Activated T-cell treated with anti-CD3 and anti-CD28 coated beads, Interleukin-2, amount 50 U/mL, for 4 hours (primary cell): ENCODE data around the gene GDF15. TPM values are rescaled to one million over a fixed set of nuclear protein-coding genes. Genes with fewer than 3 reads are reported as not detected.

Experiments used
- ATAC-seq, 2 donors: fragments of 200-7000 bp; cut with Tn5 transposase; one replicate each; pipeline ENCODE4 v1.10.0; 2021
- DNase-seq: peaks from one replicate; pipeline ENCODE4 v3.0.0-alpha.2; 2020
- H3K27me3 Mint-ChIP-seq: one replicate; pipeline ENCODE4 v1.8.0; 2021; ENCODE audit warnings: low read depth, mixed read lengths
- H3K36me3 Mint-ChIP-seq: one replicate; pipeline ENCODE4 v1.8.0; 2022; ENCODE audit warnings: mixed read lengths; ENCODE audit not compliant: insufficient read depth
- H3K4me1 Mint-ChIP-seq: one replicate; pipeline ENCODE4 v1.8.0; 2021; ENCODE audit warnings: low read depth, mixed read lengths
- H3K4me3 Mint-ChIP-seq: one replicate; pipeline ENCODE4 v1.8.0; 2021; ENCODE audit warnings: mild to moderate bottlenecking, moderate library complexity, mixed read lengths
- H3K9me3 Mint-ChIP-seq: one replicate; pipeline ENCODE4 v1.8.0; 2021; ENCODE audit warnings: mixed read lengths
- total RNA-seq, 3 donors: library from RNA; stranded (reverse); gene quantifications; one replicate each; pipeline ENCODE4 v1.2.1, GENCODE V29; 2021

The GDF15 gene
- total RNA-seq, 3 donors from 2014 or later, result 0.53 to 0.71 (median 0.56) TPM

GRCh38 chr19:18425515-18426415 lies 39.8 kb downstream of the GDF15 start:
- Mint-ChIP-seq H3K4me3 (no peak overlapping the region), H3K9me3 (no peaks in the 10 kb centered on the region), H3K36me3 (no peaks in the 10 kb centered on the region), H3K27me3 (no peaks in the 10 kb centered on the region), H3K4me1 (peaks cover 57% of the 10 kb centered on the region)
- ATAC-seq, result no peak
- no peak for DNase-seq

GRCh38 chr19:18426416-18426767 lies 40.4 kb downstream of the GDF15 start:
- Mint-ChIP-seq H3K27me3 (no peaks in the 10 kb centered on the region), H3K4me3 (no peak overlapping the region), H3K4me1 (peaks cover 51% of the 10 kb centered on the region), H3K36me3 (no peaks in the 10 kb centered on the region), H3K9me3 (no peaks in the 10 kb centered on the region)
- no peak for ATAC-seq
- no peak for DNase-seq

GRCh38 chr19:18427080-18427742 lies 41.3 kb downstream of the GDF15 start:
- no peak overlapping the region for H3K4me3 Mint-ChIP-seq
- no peak for DNase-seq
- H3K4me1 Mint-ChIP-seq, result peaks cover 45% of the 10 kb centered on the region
- no peak for ATAC-seq
- H3K27me3 Mint-ChIP-seq, result no peaks in the 10 kb centered on the region
- H3K36me3 Mint-ChIP-seq, result no peaks in the 10 kb centered on the region
- no peaks in the 10 kb centered on the region for H3K9me3 Mint-ChIP-seq

GRCh38 chr19:18427743-18428113 lies 41.8 kb downstream of the GDF15 start:
- no peak for ATAC-seq
- Mint-ChIP-seq H3K36me3 (no peaks in the 10 kb centered on the region), H3K4me1 (peaks cover 42% of the 10 kb centered on the region)

GRCh38 chr19:18428173-18428786 lies 42.3 kb downstream of the GDF15 start:
- no peaks in the 10 kb centered on the region for H3K9me3 Mint-ChIP-seq
- H3K4me3 Mint-ChIP-seq, result no peak overlapping the region
- peaks cover 38% of the 10 kb centered on the region for H3K4me1 Mint-ChIP-seq
- DNase-seq (no peak), ATAC-seq (peak in 1 of 2 donors; percentile 2)
- no peaks in the 10 kb centered on the region for H3K27me3 Mint-ChIP-seq
- H3K36me3 Mint-ChIP-seq, result no peaks in the 10 kb centered on the region

More at GRCh38 chr19:18427743-18428113, 41.8 kb downstream of the GDF15 start:
- Mint-ChIP-seq H3K9me3 (no peaks in the 10 kb centered on the region), H3K27me3 (no peaks in the 10 kb centered on the region), H3K4me3 (no peak overlapping the region)
- DNase-seq, result no peak

- Mint-ChIP-seq H3K36me3 (no peaks in the 10 kb centered on the region), H3K27me3 (no peaks in the 10 kb centered on the region), H3K4me3 (peak overlapping the region; percentile 21), H3K9me3 (no peaks in the 10 kb centered on the region), H3K4me1 (peaks cover 32% of the 10 kb centered on the region)
- peak; percentile 71 for DNase-seq
- peak; percentile 73 to 77 for ATAC-seq
Observed at GRCh38 chr19:18428787-18429674, 43.1 kb downstream of the GDF15 start.

- Mint-ChIP-seq H3K27me3 (no peaks in the 10 kb centered on the region), H3K36me3 (no peaks in the 10 kb centered on the region), H3K4me3 (peak overlapping the region; percentile 53), H3K9me3 (no peaks in the 10 kb centered on the region), H3K4me1 (peaks cover 27% of the 10 kb centered on the region)
- ATAC-seq, result no peak
- DNase-seq, result no peak
Observed at GRCh38 chr19:18429717-18430416, 43.9 kb downstream of the GDF15 start.

- no peaks in the 10 kb centered on the region for H3K36me3 Mint-ChIP-seq
- no peaks in the 10 kb centered on the region for H3K9me3 Mint-ChIP-seq
- ATAC-seq, result no peak
- H3K4me1 Mint-ChIP-seq, result peaks cover 24% of the 10 kb centered on the region
- H3K27me3 Mint-ChIP-seq, result no peaks in the 10 kb centered on the region
- H3K4me3 Mint-ChIP-seq, result peak overlapping the region; percentile 24
- DNase-seq, result no peak
Observed at GRCh38 chr19:18430417-18431144, 44.6 kb downstream of the GDF15 start.

GRCh38 chr19:18431351-18432197 lies 45.6 kb downstream of the GDF15 start:
- Mint-ChIP-seq H3K27me3 (no peaks in the 10 kb centered on the region), H3K9me3 (no peaks in the 10 kb centered on the region), H3K4me1 (peaks cover 25% of the 10 kb centered on the region), H3K36me3 (no peaks in the 10 kb centered on the region), H3K4me3 (no peak overlapping the region)
- DNase-seq, result no peak
- no peak for ATAC-seq

- H3K9me3 Mint-ChIP-seq, result no peaks in the 10 kb centered on the region
- DNase-seq (no peak), ATAC-seq (no peak)
- no peaks in the 10 kb centered on the region for H3K36me3 Mint-ChIP-seq
- peaks cover 25% of the 10 kb centered on the region for H3K4me1 Mint-ChIP-seq
- H3K4me3 Mint-ChIP-seq, result peak overlapping the region; percentile 65
- no peaks in the 10 kb centered on the region for H3K27me3 Mint-ChIP-seq
Observed at GRCh38 chr19:18432275-18433014, 46.5 kb downstream of the GDF15 start.

- H3K9me3 Mint-ChIP-seq, result no peaks in the 10 kb centered on the region
- H3K4me3 Mint-ChIP-seq, result peak overlapping the region; percentile 65
- no peaks in the 10 kb centered on the region for H3K36me3 Mint-ChIP-seq
- H3K27me3 Mint-ChIP-seq, result no peaks in the 10 kb centered on the region
- DNase-seq (peak; percentile 57), ATAC-seq (no peak)
- peaks cover 25% of the 10 kb centered on the region for H3K4me1 Mint-ChIP-seq
Observed at GRCh38 chr19:18433015-18433691, 47.2 kb downstream of the GDF15 start.
